ENCODE results near the gene EXOC7.

Gene EXOC7

GRCh38 chr17:76104140-76104895 lies 731 bp upstream of the EXOC7 start:
- no peak for TF ChIP-seq CTCF (IDR thresholded peaks at IDR 0.05)
- no peaks in the 10 kb centered on the region for H3K9me3 ChIP-seq
- H3K27ac ChIP-seq: peak overlapping the region; percentile 87
- H3K4me1 ChIP-seq (ENCODE audit: control insufficient read depth in 1 of 2, insufficient read depth in 1 of 2, low read depth in 1 of 2, low read length in 1 of 2): peaks cover 37 to 40% of the 10 kb centered on the region in 2 experiments
- H3K4me3 ChIP-seq (ENCODE audit: low read depth in 1 of 2, low read length in 1 of 2): peak overlapping the region; percentile 93 to 99
- H3K36me3 ChIP-seq: peaks cover 25% of the 10 kb centered on the region
- H3K27me3 ChIP-seq: no peaks in the 10 kb centered on the region

- H3K4me1 ChIP-seq (ENCODE audit: control insufficient read depth in 1 of 2, insufficient read depth in 1 of 2, low read depth in 1 of 2, low read length in 1 of 2): peaks cover 37 to 40% of the 10 kb centered on the region in 2 experiments
- peak overlapping the region; percentile 93 to 99 for H3K4me3 ChIP-seq (ENCODE audit: low read depth in 1 of 2, low read length in 1 of 2)
- no peak for TF ChIP-seq CTCF (IDR thresholded peaks at IDR 0.05)
- H3K27ac ChIP-seq: peak overlapping the region; percentile 87
- H3K36me3 ChIP-seq: peaks cover 37% of the 10 kb centered on the region
- no peaks in the 10 kb centered on the region for H3K27me3 ChIP-seq
- no peaks in the 10 kb centered on the region for H3K9me3 ChIP-seq
Measured at GRCh38 chr17:76102944-76103273, 678 bp downstream of the EXOC7 start.

DNA sequence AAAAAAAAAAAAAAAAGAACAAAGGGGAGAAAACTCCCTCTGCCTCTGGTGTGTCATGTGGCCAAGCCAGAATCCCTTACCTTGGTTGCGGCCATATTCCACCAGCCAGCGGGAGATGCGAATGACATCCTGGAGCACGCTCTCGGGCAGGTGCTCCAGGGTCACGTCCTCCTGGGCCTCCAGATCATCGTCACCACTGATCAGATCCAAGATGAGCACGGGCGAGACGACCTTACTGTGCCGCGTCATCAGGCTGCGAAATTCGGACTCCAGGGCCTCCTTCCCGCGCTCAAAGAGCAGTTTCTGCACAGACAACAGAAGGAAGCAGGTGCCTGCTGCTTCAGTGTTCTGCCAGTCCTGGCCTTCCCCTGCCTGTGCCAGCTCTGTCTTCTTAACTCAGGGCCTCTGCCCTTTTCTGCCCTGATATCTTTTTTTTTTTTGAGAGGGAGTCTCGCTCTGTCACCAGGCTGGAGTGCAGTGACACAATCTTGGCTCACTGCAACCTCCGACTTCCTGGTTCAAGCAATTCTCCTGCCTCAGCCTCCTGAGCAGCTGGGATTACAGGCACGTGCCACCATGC lies 5.8 kb downstream of the EXOC7 start:
- H3K4me1 ChIP-seq (ENCODE audit: control insufficient read depth in 1 of 2, insufficient read depth in 1 of 2, low read depth in 1 of 2, low read length in 1 of 2): peaks cover 2 to 4% of the 10 kb centered on the region in 2 experiments
- no peak for TF ChIP-seq CTCF (IDR thresholded peaks at IDR 0.05)
- H3K27me3 ChIP-seq: no peaks in the 10 kb centered on the region
- peaks cover 81% of the 10 kb centered on the region for H3K36me3 ChIP-seq
- no peak overlapping the region for H3K4me3 ChIP-seq (ENCODE audit: low read depth in 1 of 2, low read length in 1 of 2)
- H3K9me3 ChIP-seq: no peaks in the 10 kb centered on the region
- no peak overlapping the region for H3K27ac ChIP-seq

GRCh38 chr17:76095943-76096342 lies 7.6 kb downstream of the EXOC7 start:
- no peak overlapping the region for H3K4me3 ChIP-seq (ENCODE audit: low read depth in 1 of 2, low read length in 1 of 2)
- H3K27me3 ChIP-seq: no peaks in the 10 kb centered on the region
- no peak overlapping the region for H3K27ac ChIP-seq
- no peaks in the 10 kb centered on the region for H3K9me3 ChIP-seq
- no peaks in the 10 kb centered on the region for H3K4me1 ChIP-seq (ENCODE audit: control insufficient read depth in 1 of 2, insufficient read depth in 1 of 2, low read depth in 1 of 2, low read length in 1 of 2)
- H3K36me3 ChIP-seq: peaks cover 88% of the 10 kb centered on the region
- no peak for TF ChIP-seq CTCF (IDR thresholded peaks at IDR 0.05)

DNA sequence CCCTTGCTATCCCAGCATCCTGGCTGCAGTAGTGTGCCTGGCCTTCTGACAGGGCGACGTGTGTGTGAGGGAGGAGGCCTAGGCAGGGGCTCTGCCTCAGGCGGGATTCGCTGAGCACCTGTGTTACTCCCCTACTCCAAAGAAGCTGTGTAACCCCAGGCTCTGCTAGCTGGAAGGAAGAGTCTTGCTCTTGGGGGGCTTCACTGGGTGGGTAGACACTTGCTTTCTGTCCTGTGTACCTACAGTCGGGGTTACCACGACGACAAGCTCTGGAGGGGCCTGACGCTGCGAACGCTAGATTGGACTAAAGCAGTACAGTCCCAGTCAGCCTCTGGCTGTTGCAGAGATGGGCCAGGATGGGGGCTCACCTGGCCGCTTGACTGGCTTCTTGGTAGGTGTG lies 9.5 kb downstream of the EXOC7 start:
- no peaks in the 10 kb centered on the region for H3K4me1 ChIP-seq (ENCODE audit: control insufficient read depth in 1 of 2, insufficient read depth in 1 of 2, low read depth in 1 of 2, low read length in 1 of 2)
- no peak overlapping the region for H3K4me3 ChIP-seq (ENCODE audit: low read depth in 1 of 2, low read length in 1 of 2)
- H3K27ac ChIP-seq: no peak overlapping the region
- no peaks in the 10 kb centered on the region for H3K9me3 ChIP-seq
- H3K27me3 ChIP-seq: no peaks in the 10 kb centered on the region
- H3K36me3 ChIP-seq: peaks cover 89% of the 10 kb centered on the region
- TF ChIP-seq CTCF (IDR thresholded peaks at IDR 0.05): no peak

All from neutrophil (primary cell).